Smooth muscle cell of the brain vasculature (primary cell): ENCODE measurements around the gene PTAR1.

Experiments used
- DNase-seq: peaks from one replicate; pipeline ENCODE4 v3.0.0-alpha.2; 2012; ENCODE audit warnings: low read depth, low spot score

The PTAR1 gene

DNA sequence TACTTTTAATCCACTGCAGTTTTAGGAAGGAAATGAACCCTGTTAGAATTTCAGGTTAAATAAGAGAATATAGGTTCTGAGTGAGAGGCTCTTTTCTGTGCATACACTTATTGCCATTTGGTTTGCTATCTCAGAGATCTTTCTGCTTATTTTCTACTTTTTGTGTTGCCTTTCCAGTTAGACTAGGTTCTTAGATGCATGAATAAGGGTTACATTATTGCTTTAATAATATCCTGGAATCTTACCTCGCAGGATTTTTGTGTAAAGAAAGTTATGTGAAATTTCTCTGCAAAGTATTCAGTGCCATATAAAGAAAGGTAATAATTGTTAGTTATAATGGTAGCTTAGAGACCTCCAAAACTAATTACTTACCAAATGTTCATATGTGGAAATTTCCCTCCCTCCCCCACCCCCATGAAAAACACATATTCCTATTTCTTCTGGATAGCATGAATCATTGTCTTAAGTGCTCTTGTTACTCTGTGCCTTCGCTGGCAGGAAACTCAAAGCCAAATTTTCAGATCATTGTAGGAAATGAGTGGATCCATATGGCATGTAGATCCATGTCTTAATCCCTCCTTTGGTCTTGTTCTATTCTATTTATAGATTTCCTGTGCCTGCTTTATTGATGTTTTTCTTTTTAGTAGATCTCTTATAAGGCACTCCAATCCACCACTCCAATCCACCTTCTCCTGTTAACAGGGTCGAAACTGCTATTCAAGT lies 84.9 kb downstream of the PTAR1 start:
- no peak for DNase-seq

DNA sequence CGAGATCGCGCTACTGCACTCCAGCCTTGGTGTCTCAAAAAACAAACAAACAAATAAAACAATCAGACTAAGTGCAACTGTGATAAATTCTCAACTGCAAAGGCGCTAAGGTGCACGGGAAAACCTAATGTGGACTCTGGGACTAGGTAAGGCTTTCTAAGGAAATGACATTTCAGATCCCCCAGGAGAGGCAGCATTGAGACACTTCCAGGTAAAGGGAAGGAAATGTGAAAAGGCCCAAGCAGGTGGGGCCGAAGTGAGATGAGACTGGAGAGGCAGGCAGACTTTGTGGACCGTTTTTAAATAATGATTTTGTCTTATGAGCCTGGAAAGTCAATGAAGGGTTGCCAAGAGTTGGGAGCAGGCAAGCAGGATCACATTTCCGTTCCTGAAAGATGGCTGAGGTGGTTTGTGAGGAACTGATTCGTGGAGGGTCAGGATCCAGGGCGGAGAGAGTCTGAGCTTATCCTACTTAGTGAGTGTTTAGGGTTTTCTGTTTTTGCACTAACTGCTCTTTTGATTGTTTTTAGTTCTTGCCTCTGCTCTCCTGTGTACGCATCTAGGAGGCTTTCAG lies 85.6 kb downstream of the PTAR1 start:
- no peak for DNase-seq

DNA sequence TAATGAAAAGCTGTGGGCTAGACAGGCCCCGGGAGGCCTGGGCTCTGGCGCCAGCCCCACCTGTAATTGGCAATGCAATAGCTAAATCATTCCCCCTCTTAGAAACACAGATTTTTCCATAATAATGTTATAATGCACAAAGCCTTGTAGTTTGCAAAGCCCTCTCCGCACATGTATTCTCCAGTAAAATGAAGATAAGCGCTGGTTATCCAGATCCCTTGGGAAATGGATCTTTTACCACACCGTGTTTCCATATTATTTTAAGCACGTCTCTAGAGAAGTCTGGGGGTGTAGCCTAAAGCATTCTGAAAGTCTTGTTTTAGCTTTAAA lies 86.5 kb downstream of the PTAR1 start:
- DNase-seq: no peak

DNA sequence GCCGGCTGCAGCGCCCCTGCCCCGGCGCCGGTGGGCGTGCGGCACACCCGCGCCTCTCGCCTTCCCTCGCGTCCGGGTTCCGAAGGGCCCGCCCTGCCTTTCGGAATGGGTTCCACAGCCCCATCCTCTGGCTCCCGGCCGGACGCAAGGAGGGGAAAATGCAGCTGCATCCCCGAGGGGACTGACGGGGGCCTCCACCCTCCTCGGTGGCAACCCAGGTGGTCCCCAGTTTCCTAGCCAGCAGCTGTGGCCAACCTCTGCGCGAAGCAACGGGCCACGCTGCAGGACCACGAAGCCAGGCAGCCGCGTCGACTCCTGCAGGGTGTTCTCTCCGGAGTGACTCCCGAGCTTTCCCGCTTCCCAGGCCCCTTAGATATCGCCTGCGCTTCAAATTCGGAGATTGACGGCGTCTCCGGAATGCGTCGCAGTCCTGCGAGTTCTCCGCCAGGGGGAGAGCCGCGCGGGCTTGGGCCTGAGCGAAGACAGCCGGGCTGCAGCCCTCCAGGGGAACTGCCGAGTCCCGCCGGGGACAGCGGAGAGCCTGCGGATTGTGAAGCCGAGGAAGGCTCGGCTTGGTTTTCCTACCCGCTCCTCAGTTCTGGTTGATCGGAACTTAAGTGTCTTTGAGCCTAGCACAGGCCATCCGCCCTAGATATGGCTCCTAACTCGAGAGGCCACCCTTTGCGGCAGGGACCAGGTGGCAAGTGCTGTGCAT lies 87.1 kb downstream of the PTAR1 start:
- peak; percentile 79 for DNase-seq

DNA sequence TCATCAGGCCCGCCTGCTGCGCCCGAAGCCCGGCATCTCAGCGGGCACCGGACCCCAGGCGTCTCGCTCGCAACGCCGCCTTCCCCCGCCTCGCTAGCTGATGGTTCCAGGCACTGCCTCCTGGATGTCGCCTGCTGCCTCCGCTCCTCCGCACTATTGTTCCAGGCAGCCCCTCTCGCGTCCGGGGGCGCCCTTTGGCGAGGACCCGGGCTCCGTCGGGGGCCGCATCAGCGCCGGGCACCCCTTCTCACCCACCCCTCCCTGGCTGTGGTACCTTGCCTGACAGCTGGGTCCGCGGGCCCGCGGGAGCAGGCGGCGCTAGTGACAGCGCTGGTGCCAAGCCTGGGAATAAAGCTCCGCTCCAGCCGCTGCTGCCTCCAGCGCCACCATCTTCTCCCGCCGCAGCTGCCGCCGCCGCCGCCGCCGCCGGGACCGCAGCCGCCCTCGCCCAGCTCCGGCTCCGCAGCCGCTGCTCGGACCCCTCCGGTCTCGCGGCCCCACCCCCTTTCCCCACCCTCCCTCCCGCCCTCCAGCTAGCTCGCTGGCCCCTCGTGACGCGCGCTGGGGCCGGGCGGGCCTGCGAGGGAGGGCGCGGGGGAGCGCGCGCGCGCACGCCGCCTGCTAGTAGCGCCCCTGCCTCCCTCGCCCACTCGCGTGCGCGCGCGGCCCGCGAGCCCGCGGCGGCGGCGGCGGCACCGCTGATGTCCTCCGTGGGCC lies 87.8 kb downstream of the PTAR1 start, which contains the start of gene APBA1:
Gene APBA1 (minus strand): TSS at position 493 of the 717 bp plus-strand sequence.
- DNase-seq: no peak

DNA sequence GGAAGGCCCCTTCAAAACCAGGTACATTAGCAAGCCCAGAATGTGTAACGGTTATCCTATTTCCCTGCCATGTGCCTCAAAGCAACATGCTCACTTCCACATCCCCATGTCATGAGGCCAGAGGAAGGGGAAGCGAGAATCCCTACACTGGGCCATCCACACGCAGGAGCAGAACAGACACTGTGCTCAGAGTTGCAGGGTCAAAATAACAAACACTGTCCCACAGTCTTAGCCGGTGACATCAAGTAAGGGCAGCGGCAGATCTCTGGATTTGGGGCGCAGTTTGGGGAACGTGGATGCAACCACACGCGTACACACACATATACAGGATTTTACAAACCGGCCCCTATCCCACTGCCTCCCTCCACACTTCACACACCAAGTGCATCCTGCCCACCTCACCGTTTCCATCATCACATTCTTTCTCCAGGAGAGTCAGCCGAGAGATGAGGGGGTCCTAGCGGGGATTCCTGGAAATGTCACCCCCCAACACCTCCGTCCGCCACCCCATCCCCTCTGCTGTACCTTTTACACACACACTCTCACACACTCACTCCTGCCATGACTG lies 88.4 kb downstream of the PTAR1 start:
- no peak for DNase-seq

DNA sequence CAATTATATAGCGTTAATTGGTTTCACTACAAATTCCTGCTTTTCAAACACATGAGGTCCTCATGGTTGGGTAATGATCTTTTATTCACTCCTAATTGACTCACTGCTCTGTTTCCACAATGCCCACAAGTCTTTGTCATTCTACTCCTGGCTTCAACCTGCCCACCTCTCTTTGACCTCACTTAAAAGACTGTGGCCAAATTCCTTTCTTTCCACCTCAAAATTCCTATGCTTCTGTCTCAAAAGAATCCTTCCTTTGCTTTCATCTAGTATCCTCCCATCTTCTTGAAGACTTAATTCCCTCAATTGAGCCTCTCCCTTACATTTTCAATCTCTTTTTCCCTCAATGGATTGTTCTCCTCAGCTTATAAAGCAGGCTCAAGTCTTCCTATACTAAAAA lies 92.5 kb downstream of the PTAR1 start:
- DNase-seq: no peak

DNA sequence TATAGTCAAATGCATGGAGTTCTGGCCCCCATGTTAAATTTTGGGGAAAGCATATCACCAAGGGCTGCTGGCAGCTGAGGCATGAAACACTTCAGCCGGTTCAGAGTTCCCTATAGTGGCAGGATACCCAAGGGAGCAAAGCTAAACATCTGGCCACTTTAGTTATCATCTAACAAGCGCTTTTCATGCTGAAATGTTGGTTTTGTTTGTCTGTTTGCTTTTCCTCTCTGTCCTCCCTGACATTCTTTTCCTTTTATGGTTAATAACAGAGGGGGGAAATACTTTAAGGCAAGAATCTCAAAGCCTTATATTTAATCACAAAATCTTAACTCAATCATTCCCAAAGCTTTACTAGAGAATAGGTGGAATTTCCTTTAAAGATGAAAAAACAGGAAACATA lies 99.5 kb downstream of the PTAR1 start:
- DNase-seq: no peak
